ENCODE data around the gene FAN1.
A peak's percentile ranks its signal among the peaks of the same experiment; 100 is the strongest.

Gene FAN1

DNA sequence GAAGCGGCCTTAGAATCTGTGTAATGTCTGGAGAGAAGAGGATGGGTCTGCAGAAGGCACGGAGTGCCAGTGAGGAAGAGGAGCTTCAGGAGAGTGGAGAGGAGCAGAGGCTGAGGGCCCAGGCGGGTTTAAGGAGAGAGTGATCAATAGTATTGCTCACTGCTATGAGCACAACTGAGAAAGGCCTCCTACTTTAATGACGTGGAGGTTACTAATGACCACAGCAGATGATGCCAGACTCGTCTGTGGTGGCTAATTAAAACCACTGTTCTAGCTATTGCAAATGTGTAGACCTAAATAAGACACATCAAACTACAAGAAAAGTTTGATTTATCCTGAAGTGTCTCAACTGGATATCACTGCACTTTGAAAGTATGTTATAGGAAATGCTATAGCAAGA lies 54.5 kb downstream of the FAN1 start:
- no peak for DNase-seq

DNA sequence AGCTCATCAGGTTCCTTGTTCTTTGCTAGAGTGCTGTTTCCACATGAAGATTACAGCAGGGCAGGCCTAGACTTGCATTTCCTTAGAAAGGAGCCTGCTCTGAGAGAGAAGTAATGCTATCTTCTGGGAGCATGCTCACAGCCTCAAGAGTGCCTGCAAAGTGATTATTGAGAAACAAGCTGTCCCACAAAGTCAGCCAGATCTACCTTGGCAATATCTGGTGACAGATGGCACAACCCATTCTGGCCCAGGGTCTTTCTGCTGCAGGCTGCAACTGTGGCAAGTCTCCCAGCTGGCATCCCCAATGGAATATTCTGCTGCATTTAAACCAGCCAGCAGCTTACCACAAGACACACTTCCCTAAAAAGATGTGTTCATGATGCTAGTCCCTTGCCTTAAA lies 58.4 kb downstream of the FAN1 start:
- DNase-seq = no peak

DNA sequence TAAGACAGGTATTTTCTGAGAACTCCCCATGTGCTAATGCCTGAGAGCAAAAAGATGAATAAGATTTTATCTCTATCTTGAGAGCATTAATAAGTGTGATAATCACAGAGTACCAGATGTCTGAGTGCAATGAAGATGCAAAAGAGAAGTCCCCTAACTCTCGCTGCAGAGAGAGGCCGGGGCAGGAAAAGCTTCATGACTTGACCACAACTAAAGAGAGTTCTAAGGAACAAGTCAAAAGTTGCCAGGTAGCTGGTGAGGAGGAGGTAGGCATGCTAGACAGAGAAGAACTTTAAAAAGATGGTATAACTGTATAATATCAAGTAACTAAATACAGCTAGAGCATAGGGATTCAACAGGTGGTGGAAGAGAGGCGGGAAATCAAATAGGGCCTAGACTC lies 58.9 kb downstream of the FAN1 start:
- DNase-seq = no peak

DNA sequence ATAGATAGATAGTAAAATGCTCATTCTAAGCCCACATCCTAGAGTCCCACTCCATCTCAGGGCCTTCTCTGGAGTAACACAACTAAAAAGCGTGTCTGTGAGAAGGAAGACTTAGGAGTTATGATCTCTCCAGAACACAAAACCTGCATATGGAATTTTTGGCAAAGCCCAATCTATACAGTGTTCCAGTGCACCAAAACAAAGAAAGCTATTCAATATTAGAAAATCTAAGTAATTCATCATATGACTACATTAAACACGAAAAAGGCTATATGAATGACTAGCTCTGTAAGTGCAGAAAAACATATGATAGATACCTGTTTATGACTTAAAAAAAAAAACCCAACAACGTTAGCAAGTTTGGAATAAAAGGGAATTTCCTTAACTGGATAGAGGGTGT lies 60.0 kb downstream of the FAN1 start:
- no peak for DNase-seq

DNA sequence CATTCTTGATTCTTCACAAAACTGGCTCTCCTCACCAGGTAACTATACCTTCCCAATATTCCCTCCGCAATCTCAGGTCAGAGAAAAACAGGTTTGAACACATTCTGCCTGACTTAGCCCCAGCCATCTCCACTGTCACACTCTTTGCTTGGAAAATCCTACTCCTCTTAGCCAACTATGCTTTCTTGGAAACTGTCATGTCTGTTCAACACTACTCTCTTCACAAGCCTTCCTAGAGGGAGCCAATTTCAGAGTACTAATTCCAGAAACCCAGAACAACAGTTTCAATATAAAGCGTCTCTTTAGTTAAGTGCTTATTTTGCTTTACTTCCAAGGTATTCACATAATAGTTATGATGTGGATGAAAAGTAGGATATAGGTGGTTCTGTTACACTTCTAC lies 66.0 kb downstream of the FAN1 start:
- DNase-seq = no peak

DNA sequence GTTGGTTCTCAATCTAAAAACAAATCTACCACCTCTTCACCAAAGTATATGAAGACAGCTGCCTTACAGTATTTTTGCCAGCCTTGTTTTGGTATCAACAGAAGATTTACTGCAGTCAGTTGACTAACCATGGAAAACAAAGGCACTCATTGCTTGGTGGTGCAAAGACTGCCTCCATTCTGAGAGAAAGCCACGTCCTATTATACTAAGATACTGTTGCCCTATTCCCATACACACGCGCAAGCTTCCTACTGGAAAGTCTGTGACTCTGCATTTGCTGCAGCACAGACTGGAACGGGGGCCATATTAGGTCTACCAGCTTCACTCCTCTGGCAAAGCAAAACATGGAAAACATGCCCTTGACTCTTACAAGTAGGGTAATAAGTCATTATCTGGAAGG lies 69.7 kb downstream of the FAN1 start:
- no peak for DNase-seq

DNA sequence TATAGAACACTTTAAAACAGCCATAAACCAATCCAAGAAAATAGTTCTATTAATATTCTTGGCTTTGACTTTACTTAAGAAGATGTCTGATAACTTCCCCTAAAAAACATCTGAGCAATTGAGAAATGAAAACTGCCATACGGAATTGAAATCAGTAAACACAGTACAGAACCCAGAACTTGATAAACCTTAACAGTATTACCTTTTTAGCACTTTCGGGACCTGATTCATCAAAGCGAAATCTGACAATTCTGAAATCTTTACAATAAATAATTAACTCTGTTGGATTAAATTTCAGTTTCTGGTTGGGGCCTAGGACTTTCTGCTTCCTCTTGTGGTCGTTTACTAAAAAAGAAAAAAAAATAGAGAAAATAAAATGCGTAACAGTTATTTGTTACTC lies 70.4 kb downstream of the FAN1 start:
- DNase-seq = peak in 1 of 2 donors; percentile 4

DNA sequence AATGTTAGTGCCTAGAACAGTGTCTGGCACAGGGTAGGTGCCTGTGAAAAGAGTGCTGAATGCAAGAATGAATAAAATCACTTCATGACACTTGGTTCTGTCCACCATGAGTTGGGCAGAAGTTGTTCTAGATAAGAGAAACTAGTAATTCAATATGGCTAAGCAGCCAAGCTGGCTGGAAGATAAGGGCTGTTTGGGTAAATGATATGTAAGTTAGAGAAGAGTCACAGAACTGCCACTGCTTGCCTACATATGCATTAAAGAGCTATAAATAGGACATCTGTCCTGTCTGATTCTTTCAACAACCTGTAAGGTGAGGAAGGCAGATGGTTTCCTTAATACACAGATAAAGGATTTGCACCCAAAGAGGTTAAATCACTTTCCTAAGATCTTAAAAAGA lies 74.6 kb downstream of the FAN1 start:
- no peak for DNase-seq

DNA sequence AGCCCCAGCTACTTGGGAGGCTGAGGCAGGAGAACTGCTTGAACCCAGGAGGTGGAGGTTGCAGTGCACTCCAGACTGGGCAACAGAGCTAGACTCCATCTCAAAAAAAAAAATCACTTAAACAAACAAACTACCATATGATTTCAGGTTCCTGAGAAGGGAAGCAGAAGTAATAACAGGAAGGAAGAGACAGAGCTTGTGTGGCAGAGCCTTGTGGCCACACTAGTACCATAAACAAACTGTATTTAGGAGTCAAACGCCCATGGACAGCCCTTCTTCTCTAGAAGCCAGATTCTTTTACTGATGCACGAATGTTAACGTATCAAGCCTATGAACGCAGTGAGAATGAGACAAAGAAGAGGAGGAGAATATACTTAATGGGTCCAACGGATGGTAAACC lies 75.7 kb downstream of the FAN1 start:
- DNase-seq = peak; percentile 65 to 72

DNA sequence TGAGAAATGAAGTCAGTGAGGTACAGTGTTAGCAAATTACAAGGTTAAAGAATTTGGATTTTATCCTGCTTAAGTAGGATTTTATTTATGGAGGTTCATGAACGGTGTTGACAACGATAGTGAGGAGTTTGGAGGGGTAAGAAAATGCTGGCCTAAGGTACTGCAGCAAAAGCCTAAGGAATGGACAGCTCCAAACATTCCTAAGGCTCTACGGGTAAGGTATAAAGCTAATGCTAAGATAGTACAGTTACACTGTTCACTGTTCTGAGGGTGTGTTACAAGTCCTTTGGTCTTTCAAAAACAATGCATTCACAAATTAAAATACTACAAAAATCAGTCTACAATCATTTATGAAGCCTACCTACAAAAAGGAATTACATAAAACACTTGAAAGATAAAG lies 80.4 kb downstream of the FAN1 start:
- DNase-seq = no peak

DNA sequence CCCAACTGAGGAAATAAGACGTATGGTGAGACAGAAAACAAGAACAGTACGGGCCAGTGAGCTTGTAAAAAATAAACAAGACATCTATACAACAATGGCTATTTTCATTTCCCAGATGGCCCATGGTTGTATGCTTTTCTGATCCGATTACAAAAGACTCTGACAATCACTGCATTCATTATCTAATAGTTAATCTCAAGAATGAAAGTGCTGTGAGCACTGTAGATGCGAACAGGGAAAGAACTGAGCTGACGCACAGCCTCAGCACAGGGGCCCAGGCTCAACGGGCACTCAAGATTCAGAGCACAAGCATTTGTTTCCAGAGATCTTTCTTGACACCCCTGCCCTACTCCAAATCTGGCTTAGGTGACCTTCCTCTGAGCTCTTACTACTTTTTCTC lies 80.8 kb downstream of the FAN1 start:
- DNase-seq = no peak

DNA sequence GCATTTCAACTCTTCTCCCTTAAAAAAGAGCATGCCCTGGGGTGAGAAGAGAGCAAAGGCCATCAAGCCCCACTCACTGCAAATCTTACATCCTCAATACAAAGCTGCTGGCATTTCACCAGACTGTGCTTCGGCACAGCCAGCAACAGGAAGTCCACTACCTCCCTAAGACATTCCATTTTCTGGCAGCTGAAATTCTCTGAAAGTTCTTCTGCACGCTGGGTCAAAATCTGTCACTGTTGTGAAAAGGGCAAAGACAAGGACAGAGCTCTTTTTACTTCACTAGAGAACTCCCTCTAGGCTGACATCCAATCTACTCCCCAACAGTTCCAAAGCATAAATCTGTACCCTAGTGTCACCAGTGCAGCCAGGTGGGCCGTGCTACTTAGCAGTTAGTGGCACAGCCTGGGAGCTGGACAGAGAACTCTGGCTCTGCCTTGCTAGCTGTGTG lies 81.4 kb downstream of the FAN1 start:
- peak; percentile 19 to 35 for DNase-seq

DNA sequence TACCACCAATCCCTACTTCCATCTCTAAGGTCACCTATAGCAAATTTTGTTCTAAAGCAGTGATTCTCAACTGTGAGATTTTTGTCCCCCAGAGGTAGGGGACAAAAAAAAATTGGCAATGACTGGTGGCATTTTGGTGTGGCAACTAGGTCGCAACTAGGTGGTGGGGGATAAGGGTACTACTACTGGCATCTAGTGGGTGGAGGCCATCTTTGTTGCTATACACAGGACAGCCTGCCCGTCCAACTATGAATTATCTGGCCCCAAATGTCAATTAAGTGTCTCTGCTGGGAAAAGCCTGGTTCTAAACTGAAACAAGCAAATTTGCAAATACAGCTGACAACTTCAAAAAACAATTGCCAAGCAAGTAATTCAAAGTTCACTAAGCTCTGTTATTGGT lies 86.3 kb downstream of the FAN1 start:
- peak in 1 of 2 donors; percentile 19 for DNase-seq

DNA sequence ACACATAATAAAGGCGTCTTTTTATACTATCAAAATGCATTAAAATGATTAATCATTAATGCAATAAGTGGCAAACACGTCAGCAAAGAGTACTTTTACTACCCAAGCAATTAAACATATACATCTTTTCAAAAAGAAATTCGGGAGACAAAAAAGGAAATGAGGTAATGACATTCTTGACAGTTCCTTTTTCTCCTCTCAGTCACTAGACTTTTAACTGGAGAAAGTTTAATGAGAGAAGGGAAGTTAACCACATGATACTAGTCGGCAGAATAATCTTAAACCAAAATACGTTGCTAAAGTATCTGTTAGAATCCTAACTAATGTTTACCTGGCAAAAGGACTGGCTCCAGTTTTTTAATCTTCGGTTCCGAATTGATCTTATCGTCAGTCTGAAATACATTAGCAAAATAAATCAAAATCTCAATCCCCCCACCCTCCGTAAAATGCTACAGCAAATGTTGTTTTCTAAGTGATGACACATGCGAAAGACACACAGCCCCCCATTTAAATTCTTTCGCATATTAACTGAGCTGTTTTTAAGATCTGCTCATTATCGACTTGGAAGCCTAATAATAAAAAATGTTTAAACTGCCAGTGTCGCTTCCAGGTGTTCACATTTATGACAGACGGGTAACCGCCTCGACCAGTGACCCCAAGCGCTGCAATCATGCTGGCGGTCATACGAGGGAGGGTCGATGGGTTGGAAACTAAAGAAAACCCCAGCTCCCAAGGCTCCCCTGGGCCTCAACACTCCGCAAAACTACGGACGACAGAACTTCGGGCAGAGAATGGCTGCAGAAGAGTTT lies 86.9 kb downstream of the FAN1 start:
- DNase-seq = peak; percentile 49 to 81

DNA sequence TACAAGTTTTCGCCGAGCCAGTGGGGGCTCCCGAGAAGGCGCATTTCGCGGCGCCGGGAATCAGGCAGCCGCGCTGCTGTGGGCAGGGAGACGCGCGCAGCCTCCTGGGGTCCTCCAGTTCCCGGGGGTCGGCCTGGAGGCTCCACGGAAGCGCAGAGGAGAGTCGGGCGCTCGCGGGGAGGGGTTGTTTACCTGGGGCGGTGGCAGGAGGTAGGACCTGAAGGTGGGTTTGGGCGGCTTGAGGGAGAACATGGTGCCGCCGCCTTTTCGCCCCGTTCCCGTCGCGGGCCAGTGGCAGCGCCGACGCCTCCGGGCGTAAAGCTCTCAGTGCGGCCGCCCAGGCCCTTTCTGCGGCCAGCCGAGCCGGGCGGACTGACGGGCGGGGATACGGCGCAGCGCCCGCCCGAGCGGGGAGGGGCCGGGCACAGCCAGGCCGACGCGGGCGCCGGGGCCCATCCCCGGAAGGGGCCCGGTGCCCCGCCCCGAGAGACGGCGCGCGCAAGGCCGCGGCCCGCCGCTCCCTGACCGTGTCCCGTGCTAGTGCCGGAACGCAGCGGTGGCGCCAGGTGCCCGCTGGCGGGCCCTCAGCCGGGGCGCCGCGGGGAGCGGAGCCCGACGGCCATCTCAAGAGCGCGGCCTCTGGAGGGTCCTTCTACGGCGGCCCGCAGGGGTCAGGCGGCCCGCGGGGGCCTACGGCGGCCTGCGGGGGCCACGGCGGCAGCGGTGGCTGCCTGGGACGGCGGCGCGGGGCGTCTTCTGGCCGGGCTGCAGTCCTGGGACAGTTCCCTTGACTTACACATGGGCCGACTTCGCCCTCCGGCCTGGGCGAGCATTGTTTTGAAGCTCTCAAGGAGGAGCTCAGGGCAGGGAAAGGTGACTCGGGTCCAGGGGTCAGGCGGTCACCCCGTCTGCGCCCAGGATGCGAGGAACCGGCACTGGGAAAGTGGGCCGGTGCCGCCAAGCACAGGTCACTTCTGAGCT lies 87.8 kb downstream of the FAN1 start, which contains the start of gene MTMR10:
MTMR10 (minus strand) TSS at position 374 of the 981 bp plus-strand sequence; CDS start at position 252, 122 bp downstream.
- DNase-seq = peak; percentile 83 to 92

DNA sequence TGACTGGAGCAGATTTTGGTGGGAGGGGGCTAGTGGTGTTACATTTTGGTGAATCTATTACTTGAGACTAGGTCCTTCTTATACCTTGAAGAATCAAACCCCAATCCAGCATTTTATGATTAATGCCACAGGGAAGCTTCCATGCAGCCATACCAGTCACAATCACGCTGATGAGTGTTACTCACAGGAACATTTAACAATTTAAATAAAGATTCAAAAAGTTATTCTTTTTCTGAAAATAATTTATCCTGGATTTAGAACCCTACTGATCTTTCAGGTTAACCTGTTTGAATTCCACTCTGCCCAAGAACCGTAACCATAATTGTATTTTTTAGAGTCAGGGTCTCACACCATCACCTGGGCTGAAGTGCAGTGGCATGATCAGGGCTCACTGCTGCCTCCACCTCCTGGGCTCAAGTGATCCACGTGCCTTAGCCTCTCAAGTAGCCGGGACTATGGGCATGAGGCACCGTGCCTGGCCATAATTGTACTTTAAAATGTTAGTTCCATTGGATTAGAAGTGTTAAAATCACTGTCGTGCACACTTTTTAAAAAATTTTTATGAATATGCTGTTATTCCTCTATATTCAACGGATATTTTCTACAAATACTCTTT lies 88.6 kb downstream of the FAN1 start:
- DNase-seq = no peak
